ENCODE measurements around the gene ASXL2. TPM values are rescaled to one million over a fixed set of nuclear protein-coding genes. Genes with fewer than 3 reads are reported as not detected.

ASXL2 gene
- total RNA-seq, 1 donor: 22.0 TPM

DNA sequence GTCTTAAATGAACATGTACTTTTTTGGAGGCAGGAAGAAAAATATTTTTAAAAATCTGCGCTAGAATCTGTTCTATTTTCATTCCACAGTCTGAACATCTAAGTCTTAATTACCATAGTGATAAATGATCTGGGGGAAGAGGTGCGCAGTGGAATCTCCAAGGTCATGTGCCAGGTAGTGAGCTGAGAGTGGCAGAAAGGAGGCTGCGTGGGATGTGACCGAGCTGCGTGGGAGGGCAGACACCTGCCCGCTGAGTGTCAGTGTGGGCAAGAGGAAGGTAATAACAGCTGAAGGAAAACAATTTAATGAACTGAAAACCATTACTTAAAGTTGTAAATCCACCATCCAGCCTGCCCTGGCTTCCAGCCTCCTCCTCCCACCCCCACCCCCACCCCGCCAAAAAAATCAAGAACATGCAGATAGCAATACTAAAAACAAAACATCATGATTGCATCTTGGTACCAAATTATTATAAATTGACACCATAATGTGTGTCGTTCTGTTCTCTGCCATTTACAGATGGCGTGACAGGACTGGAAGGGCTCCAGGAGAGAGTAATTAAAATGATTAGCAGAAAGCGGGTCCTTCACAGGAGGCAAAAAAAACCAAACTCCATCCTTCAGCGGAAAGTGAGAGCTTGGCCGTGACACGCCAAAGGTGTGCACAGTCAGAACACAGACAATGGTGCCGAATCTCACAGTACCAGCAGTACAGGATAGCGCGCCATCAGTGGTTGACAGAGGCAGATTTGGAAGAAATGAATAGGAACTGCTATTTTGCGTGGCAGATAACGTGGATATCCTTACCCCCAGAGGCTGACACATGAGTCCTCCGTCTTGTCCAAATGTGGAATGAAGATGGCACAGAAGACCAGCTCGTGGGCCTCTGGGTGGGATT lies 193.5 kb downstream of the ASXL2 start:
- no peak overlapping the region for H3K4me3 ChIP-seq (ENCODE audit: low read depth, low read length)
- DNase-seq (ENCODE audit: low read depth): no peak
- TF ChIP-seq, protein P1, sequence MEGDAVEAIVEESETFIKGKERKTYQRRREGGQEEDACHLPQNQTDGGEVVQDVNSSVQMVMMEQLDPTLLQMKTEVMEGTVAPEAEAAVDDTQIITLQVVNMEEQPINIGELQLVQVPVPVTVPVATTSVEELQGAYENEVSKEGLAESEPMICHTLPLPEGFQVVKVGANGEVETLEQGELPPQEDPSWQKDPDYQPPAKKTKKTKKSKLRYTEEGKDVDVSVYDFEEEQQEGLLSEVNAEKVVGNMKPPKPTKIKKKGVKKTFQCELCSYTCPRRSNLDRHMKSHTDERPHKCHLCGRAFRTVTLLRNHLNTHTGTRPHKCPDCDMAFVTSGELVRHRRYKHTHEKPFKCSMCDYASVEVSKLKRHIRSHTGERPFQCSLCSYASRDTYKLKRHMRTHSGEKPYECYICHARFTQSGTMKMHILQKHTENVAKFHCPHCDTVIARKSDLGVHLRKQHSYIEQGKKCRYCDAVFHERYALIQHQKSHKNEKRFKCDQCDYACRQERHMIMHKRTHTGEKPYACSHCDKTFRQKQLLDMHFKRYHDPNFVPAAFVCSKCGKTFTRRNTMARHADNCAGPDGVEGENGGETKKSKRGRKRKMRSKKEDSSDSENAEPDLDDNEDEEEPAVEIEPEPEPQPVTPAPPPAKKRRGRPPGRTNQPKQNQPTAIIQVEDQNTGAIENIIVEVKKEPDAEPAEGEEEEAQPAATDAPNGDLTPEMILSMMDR (IDR thresholded peaks at IDR 0.05; ENCODE audit: insufficient read depth, low read length): no peak

Small RNAs within 50 kb of the gene (small RNA-seq; reads per million reads assigned to genes)
- not detected for gene NDUFB4P4
- not detected for gene RF00019

Other genes starting within 250 kb of the ASXL2 start
- gene DTNB, start 204.9 kb downstream of the ASXL2 start, total RNA-seq (ENCODE audit: low replicate concordance): 4.1 and 11.7 TPM in 2 replicates
- gene KIF3C, start 104.0 kb upstream of the ASXL2 start, total RNA-seq (ENCODE audit: low replicate concordance): 10.8 and 11.8 TPM in 2 replicates
- gene RAB10, start 155.6 kb upstream of the ASXL2 start, total RNA-seq (ENCODE audit: low replicate concordance): 234 and 357 TPM in 2 replicates